GM21619 (cell line): Measurements from ENCODE around the gene DNAJC5G.
"Not testable (repeated sequence)": the region's sequence is repeated elsewhere in the genome, so short reads cannot be mapped to it uniquely, and the experiment has no call there.

ENCODE experiments used
- ATAC-seq: cut with Tn5 transposase; IDR thresholded peaks from one replicate; pipeline ENCODE4 v1.9.1; 2021; ENCODE audit not compliant: unreplicated experiment

DNAJC5G gene

DNA sequence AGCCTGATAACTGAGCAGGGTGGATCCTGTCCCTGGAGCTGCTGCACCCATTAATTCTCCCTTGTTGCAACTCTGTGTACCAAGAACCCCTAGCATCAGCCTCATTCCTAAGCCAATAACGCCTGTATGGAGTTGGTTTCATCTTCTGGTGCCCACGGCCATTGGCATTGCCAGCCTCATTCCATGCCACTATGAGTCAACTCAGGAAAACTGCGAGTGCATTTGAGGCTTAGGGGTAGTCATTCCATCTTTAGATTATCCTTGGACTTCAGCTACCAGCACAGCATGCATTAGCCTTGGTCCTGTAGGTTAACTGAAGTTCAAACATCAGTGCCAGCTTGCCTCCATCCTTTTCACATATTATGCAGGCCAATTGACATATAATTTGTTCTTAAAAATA, 5.6 kb downstream of the DNAJC5G start:
- ATAC-seq, result no peak

DNA sequence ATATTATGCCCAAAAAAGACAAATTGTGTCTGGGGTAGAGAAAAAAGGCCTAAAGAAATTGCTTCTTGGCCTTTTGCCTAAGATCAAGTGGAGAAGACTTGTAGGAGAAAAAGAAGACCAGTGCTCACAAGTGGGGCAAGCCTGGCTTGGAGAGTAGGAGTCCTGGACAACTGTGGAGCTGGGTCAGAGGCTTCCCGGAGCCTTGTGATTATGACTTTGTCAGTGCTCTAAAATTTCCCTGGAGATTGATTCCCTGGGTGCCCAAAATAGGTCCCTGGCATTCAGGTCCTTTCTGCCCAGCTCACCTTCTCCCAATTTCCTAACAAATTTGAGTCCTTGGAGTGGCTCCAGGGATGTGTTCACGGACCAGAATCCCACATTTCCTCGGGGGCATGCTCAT, 6.2 kb downstream of the DNAJC5G start:
- ATAC-seq, result no peak

DNA sequence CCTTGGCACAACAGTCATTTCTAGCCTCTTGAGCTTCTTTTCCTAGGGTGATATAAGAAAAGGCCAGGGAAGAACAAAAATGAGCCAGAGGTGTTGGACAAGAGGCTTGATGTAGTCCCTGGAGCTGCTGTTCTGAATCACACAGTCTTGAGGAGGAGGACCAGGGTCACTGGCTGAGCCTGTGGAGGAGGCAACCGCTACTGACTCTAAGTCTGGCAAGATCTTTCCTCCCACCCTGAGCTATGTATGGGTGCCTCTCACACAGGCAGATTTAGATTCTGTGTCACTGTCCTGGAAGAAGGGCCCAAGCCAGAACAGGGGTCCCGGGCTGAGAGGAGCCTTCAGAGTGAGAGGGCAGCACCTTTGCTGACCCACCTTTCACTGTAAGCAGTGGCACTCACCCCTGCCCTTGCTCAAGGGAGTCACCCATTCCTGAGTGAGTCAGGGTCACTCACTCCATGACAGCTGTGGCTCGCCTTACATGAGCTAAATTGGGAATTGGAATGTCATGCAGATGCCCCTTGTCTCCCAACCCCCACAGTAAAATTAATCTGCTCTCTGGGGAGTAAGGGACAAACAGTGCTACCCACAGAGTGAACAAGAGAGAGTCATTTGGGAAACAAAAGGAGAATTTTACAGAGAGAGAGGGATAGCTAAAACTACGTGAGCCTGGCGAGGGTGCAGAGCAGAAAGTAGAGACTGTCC, 6.8 kb downstream of the DNAJC5G start, which contains the start of gene TRIM54:
TRIM54 (plus strand) TSS at position 575 of the 705 bp plus-strand sequence. CDS start 303 bp downstream, outside the sequence.
- no peak for ATAC-seq

DNA sequence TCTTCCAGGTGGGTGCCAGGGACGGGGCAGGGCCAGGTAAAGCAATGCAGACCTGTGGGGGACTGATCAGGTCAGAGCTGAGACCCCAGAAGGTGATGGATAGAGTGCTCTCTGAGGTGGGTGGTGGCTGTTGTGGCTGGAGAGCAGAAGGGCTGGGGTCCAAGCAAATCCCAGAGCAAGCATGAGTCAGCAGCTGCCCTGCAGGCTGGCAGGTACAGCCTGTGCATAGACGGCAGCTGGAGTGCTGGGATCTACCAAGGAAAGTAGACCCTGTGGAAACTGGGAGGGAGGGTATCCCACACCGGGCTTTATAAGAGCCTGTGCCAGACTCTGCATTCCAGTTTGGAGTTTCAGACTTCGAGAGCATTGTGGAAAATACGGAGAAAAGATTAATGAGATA, 7.7 kb downstream of the DNAJC5G start:
- ATAC-seq, result no peak

DNA sequence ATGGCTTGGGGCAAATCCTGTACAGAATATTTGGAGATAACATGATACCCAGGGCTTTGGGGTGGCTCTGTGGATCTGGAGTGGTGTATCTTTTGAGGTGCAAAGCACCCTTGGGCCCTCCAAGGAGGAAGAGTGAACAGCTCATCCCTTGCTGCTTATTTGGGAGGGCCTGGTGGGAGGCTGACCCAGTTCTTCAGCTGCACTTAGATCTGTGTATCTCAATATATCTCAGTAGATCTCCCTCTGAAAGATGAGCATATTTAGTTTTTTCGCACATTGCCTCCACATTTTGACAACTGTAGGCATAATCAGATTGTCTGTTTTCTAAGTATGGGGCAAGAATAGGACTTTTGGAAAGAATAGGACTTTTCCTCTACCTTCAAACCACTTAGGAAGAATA, 9.8 kb downstream of the DNAJC5G start:
- ATAC-seq, result no peak

DNA sequence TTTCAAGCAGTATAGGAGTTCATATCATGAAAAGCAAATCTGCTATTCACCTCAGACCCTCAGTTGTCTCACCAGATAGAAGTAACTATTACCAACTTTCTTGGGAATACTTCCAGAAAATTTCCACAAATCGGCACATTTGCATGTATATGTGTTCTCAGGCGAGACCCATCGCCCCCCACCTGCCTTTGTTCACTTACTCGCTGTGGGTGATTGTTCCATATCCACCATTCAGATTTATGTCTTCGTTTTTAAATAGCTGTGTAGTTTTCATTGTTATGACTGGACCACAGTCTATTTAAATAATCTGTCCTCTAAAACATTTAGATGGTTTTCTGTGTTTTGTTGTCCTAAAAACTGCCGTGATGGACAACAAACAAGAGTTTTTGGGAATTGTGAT, 10.2 kb downstream of the DNAJC5G start:
- ATAC-seq, result no peak

DNA sequence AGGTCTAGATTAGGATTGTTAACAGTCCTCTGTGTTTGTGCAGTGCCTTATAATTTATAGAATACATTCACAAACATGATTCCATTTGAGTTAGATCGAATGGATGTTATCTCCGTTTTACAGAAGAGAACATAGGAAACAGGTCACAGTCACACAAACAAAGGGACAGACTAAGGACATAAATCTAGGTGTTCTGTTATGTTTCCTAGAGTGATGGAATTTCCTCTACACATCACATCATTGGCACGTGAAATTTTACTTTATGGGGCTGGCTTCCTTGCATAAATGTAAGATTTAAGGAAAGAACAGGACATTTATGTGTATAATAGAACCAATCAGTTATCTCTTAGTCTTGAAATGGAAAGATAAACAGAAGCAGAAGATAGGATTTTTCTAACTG, 13.4 kb downstream of the DNAJC5G start:
- ATAC-seq, result no peak

DNA sequence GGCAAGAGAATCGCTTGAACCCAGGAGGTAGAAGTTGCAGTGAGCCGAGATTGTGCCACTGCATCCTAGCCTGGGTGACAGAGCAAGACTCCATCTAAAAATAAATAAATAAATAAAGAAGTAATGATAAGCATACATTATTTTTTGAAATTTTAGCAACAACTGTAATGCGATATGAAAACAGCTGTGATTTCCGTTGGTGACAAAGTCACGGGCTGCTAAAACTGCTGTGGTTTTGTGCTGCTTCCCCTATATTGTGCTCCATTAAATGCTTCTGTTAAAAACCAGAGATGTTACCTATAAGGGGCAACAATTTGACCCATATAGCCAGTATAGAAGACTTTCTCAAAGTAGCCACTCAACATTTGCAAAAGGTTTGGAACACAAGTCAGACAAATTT, 15.3 kb downstream of the DNAJC5G start:
- no peak for ATAC-seq

DNA sequence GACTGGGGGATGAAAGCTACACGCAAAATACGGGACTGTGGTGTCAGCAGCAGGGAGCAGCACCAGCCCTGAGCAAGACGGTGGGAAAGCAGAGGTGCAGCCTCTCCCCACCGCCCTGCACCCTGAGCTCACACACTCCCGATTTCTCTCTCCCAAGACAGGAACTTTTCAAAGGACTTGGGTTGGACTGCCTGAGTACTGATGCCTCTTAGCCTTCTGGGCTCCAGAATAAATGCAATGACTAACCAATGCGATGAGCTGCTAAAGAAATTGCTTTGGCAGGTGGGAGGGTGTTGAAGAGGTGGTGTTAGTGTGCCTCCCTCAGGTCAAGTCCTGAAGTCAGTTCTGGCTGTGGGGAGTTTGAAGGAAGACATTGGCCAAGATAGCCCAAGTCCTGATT, 16.6 kb downstream of the DNAJC5G start:
- ATAC-seq, result no peak

DNA sequence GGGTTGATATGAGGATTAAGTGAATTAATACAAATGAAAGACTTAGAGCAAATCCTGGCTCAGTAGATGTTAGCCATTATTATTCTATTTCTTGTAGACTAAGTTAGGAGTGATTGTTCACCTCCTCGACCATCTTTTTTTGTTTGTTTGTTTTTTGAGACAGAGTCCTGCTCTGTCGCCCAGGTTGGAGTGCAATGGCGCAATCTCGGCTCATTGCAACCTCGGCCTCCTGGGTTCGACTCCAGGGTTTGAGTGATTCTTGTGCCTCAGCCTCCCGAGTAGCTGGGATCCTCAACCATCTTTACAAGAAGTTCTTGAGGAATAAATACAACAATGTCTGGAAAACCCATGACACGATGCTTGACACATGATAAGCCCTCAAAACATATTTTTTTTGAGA, 19.7 kb downstream of the DNAJC5G start:
- no peak for ATAC-seq

DNA sequence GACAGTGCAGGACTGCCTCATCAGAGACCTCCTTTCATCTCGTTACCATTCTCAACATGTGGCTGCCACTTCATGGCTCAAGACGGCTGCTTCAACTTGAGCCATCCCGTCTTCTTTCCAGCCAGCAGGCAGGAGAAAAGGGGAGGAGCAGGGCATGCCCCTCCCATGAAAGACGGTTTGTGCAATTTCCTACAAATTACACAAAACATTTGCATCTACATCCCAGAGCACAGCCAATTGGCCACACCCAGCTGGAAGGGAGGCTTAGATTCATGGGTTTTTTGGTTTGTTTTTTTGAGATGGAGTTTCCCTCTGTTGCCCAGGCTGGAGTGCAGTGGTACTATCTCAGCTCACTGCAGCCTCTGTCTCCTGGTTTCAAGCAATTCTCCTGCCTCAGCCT, 21.2 kb downstream of the DNAJC5G start:
- no peak for ATAC-seq

DNA sequence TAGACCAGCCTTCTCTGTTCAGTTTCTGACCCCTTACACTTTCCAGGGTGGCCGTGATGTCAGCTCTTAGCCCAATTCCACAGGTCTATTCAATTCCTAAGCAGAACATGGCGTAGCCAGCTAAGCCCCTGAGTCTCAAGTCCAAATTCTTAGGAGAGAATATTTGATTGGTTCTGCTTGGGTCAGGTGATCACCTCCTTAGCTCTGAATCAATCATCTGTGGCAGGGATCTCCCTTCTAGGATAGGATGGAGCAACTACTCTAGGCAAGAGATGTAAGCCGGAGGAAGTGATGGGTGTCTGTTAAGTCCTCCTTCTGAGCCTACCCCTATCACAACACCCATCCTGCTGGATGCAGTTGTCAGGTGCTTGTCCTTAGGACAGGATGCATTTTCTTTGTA, 22.0 kb downstream of the DNAJC5G start:
- no peak for ATAC-seq

DNA sequence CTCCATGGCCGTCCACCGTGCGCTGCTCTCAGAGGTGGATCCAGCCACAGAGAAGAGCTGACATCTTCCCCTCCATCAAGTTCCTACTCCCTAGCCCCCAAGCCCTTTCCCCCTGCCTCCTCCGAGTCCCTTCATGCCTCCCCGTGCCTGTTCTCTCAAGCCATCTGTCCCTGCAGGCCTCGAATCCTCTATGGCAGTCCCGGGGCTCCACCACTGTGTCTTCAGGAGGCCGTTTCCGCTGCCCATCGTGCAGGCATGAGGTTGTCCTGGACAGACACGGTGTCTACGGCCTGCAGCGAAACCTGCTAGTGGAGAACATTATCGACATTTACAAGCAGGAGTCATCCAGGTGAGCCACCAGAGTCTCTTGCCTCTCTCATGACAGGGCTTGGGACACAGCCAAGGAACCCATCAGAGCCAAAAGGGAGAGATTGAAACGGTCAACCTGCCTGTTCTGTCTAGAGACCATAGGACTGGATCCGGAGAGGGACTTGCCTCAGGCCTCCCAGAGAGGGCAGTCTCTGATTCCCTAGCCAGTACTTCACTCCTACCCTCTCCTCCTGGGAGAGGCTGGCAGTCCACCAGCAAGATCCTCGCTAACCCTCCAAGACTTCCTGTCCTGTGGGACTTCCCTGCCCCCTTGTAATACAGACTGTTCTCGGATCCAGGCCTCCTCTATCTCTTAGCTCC, 23.3 kb downstream of the DNAJC5G start:
- ATAC-seq, result no peak

DNA sequence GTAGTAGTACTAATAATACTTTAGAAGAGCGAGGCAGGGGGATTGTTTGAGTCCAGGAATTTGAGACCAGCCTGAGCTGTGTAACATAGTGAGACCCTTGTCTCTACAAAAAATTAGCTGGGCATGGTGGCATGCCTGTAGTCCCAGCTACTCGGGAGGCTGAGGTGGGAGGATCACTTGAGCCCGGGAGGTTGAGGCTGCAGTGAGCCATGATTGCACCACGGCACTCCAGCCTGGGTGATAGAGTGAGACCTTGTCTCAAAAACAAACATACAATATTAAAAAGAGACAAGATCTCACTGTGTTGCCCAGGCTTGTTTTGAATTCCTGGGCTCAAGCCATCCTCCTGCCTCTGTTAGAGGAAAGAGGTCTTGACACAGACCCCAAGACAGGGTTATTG, 25.4 kb downstream of the DNAJC5G start:
- ATAC-seq, result not testable (repeated sequence)

DNA sequence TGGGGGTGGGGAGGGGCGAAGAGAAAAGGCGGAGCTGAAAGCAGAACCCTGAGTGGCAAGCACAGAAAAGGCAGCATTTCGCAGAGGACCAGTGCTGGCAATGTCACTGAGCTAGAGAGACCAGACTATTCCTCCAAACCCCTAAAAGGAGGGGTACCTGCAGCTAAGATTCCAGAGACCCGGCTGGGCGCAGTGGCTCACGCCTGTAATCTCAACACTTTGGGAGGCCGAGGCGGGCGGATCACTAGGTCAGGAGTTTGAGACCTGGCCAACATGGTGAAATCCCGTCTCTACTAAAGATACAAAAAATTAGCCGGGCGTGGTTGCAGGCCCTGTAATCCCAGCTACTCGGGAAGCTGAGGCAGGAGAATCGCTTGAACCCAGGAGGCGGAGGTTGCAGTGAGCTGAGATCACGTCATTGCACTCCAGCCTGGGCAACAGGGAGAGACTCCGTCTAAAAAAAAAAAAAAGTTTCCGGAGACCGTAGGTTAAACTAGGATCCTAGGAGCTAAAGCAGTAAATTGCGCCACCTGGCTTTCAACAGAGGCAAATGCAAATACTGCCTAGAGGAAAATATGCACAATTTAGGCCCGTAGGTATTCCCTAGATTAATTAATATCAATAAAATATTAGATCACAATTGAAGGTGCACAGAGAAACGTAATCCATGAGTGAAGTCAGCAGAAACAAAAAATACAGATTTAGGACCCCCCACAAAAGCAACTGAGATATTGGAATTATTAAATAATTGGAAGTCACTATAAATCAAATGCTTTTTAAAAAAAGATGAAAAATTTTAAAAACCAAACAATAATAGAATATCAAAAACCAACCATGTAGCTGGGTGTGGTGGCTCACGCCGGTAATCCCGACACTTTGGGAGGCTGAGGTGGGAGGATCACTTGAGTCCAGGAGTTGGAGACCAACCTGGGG, 28.1 kb downstream of the DNAJC5G start:
- ATAC-seq, result peak; percentile 56

DNA sequence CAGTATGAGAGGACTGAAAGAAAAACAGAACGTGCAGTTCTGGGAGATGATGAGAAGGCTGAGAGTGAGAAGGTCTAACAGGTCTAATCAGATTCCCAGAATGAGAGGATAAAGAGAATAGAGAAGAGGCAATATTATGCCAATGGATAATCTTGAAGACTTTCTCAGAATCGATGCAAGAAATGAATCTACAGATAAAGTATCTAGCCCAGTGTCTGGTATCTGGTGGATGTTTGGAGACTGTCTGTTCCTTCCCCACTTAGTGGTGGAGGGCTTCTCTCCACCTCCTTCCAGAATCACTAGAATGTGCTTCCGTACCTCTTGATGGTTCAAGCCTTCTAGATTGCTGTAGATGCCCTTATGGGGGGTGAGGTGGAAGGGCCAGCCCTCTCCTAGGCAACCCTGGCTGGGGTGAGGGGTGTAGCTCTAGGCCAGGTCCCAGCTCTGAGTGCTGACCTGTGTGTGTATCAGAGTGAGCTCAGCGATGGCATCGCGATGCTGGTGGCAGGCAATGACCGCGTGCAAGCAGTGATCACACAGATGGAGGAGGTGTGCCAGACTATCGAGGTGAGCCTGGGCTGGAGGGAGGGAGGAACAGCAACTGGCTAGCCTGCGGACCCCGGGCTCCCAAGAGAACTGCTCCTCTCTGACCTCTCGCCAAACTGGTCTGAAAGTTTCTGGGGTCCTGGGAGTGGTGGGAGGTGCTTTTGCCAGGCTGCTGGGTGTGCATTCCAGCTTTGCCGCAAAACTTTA, 29.4 kb downstream of the DNAJC5G start:
- no peak for ATAC-seq

DNA sequence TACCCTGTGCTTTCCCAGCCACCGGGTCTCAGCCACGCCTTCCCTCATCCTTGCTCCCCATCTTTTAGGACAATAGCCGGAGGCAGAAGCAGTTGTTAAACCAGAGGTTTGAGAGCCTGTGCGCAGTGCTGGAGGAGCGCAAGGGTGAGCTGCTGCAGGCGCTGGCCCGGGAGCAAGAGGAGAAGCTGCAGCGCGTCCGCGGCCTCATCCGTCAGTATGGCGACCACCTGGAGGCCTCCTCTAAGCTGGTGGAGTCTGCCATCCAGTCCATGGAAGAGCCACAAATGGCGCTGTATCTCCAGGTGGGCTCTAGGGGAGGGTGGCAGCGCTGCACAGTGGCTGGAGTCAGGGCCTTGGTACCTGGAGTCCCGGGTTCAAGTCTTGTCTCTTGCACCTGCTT, 30.3 kb downstream of the DNAJC5G start:
- ATAC-seq, result no peak

DNA sequence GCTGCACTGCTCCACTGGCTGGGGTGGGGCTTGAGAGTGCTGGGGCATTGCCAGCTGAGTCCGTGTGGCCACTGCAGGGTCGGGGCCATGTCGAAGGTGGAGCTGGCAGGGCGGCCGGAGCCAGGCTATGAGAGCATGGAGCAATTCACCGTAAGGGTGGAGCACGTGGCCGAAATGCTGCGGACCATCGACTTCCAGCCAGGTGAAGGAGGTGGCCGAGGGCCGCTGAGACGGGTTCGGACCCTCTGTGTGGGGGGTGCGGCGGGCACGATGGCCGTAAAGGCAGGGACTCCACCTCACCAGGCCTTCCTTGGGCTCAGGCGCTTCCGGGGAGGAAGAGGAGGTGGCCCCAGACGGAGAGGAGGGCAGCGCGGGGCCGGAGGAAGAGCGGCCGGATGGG, 30.9 kb downstream of the DNAJC5G start:
- ATAC-seq, result no peak

DNA sequence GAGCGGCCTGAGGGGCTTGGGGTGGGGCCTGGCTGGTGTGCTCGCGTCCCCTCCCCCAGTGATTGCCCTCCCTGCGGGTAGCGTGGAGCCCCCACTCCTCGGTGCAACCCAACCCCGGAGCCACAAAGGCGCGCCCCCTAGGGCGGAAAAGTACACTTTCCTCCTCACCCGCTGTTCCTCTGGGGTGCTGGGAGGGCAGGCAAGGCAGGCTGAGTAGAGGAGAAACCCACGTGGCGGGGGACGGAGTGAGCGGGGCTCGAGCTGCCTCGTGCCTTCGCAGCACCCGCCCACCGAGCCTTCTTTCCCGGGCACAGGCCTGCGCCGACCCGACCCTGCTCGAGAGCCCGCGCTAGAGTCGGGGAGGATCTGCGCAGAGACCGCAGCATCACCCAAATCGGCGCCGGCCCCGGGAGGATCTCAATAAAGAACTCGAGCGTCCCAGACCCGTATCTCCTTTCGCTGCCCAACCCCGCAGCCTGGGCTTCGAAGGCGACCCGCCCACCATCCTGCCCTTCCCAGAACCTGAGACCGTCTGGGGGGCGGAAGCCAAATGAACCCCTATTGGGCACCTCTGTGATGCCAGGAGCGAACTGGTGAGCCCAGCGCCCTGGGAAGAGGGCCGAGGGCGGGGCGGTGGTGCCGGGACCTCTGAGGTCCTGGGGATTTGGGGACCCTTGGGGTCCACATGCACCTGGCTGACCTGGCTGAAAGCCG, 31.5 kb downstream of the DNAJC5G start:
- no peak for ATAC-seq

DNA sequence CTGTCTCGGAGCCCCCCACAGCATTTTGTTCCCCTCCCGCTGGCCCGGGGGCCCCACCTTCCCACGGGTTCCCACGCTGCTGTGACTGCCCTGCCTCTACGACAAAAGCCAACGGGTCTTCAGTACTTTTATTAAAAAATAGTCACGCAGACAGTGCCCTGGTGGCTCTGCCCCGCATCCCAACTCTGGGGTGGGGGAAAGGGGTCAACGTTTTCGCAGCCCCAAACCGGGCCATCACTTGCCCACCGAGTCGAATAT, 32.0 kb downstream of the DNAJC5G start:
- ATAC-seq, result no peak
